CD4-positive, alpha-beta T cell treated with Interleukin-15 for 4 hours (primary cell): Measurements from ENCODE around the gene RALGDS.
"Not testable (repeated sequence)": the region's sequence is repeated elsewhere in the genome, so short reads cannot be mapped to it uniquely, and the experiment has no call there.

Experiments used
- DNase-seq: peaks from one replicate; pipeline ENCODE4 v3.0.0-alpha.2; 2020; ENCODE audit warnings: low spot score

The RALGDS gene

DNA sequence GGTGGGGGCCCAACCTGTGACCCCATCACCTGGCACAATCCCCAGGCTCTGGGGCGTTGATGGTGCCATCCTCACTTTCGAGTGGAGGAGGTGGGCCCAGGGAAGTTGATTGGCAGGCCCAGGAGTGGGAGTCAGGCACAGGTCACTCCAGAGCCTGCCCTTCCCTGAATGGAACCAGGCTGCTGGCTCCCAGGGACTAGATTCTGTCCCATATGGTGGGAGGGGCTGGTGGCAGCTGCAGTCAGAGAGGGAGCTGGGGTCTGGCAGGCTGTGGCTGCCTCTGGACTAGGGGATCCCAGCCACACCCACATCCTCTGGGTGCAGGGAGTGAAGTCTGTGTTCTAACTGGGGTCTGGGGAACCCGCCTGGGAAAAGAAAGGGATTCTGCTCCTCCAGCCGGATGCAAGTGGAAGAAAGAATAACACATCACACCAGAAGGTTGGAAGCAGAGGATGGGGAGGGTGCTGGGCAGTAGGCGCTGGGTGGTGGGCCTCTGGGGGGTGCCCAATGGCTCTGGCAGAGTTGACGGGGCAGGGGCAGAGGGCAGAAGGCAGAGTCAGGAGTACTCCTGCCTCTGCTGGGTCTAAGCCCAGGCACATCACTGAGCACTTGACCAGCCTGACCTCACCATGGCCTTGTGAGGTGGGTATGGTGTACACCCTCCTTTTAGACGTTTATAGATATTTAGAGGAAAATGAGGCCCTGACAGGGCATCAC, 33.5 kb downstream of the RALGDS start:
- DNase-seq = no peak

DNA sequence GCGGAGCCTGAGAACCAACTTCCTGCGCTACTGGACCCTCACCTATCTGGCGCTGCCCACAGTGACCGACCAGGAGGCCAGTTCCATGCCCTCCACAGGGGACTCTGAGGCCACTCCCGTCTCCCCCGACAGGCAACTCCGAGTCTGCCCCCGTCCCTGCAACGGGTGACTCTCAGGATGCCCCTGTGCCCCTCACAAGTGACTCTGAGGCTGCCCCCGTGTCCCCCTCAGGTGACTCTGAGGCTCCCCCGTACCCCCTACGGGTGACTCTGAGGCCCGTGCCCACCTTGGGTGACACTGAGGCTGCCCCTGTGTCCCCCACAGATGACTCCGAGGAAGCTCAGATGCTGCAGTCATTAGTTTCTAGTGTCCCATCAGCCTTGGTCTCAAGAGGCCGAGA, 34.1 kb downstream of the RALGDS start:
- DNase-seq = no peak

- DNase-seq = not testable (repeated sequence)
Measured at GRCh38 chr9:133086212-133086860, 34.7 kb downstream of the RALGDS start.

DNA sequence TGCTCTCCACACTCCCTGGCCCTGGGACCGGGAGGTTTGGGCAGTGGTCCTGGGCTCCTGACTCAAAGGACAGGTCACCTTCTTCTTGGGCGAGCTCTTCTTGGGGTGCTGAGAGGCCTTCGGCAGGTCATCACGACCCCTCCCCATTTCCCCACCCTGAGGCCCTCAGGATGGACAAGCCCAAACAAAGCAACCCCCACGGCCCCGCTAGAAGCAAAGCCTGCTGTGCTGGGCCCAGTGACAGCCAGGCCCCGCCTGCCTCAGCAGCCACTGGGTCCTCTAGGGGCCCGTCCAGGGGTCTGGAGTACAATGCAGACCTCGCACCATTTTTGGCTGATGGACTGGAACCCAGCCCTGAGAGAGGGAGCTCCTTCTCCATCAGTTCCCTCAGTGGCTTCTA, 37.4 kb downstream of the RALGDS start:
- DNase-seq = not testable (repeated sequence)

DNA sequence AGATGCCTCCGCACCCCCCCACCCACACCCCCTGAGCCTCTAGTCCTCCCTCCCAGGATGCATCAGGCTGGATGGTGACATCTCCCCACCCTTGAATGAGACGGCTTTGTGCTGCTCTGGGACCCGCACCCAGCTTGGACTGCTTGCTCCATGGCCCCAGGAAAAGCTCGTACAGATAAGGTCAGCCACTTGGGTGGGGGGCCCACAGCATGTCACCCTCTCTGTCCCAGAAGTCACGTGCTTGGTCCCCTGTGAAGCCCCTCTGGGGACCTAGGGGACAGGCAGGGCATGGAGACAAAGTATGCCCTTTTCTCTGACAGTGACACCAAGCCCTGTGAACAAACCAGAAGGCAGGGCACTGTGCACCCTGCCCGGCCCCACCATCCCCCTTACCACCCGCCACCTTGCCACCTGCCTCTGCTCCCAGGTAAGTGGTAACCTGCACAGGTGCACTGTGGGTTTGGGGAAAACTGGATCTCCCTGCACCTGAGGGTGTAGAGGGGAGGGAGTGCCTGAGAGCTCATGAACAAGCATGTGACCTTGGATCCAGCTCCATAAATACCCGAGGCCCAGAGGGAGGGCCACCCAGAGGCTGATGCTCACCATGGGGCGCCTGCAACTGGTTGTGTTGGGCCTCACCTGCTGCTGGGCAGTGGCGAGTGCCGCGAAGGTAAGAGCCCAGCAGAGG, 38.9 kb downstream of the RALGDS start:
- not testable (repeated sequence) for DNase-seq

GRCh38 chr9:133080786-133081779, 40.0 kb downstream of the RALGDS start:
- not testable (repeated sequence) for DNase-seq

- DNase-seq = no peak
Measured at GRCh38 chr9:133080161-133080560, 40.9 kb downstream of the RALGDS start.

DNA sequence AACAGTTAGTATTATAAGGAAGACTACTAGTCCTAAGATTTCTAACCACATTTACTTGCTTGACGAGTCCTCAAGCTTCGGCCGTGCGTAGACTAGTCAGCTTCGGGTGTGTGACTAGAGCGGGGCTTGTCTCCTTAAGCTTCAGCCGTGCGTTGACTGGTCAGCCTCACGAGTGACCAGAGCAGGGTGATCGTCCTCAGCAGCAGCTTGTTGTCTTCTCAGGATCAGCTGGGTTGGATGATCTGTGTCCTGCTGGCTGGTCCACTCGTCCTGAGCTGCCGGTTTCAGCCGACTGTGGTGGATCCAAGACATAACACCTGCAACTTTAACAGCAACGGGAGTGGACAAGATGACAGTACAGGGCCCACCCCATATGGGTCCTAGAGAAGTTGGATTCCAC, 42.6 kb downstream of the RALGDS start:
- DNase-seq = no peak

DNA sequence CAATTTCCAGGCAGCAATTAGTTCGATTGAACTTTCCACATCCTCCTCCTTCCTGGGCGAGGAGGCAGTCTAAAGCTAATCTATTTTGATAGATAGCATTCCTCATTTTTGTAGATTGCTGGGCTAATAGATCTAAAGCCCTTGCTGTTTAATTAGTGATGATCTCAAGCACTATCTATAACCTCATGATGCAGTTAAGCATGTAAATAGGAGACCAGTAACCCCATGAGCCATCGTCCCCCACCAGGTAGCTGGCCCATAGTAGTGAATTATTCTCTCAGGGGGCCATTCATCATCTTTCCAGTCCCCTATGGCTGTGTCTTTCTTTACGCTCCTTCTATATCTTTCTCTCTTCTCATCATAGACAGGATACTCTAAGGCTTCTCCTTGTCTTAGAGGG, 44.3 kb downstream of the RALGDS start:
- DNase-seq = no peak

GRCh38 chr9:133075925-133076630, 45.0 kb downstream of the RALGDS start:
- DNase-seq = no peak

- DNase-seq = no peak
Measured at GRCh38 chr9:133074111-133074651, 46.9 kb downstream of the RALGDS start.

DNA sequence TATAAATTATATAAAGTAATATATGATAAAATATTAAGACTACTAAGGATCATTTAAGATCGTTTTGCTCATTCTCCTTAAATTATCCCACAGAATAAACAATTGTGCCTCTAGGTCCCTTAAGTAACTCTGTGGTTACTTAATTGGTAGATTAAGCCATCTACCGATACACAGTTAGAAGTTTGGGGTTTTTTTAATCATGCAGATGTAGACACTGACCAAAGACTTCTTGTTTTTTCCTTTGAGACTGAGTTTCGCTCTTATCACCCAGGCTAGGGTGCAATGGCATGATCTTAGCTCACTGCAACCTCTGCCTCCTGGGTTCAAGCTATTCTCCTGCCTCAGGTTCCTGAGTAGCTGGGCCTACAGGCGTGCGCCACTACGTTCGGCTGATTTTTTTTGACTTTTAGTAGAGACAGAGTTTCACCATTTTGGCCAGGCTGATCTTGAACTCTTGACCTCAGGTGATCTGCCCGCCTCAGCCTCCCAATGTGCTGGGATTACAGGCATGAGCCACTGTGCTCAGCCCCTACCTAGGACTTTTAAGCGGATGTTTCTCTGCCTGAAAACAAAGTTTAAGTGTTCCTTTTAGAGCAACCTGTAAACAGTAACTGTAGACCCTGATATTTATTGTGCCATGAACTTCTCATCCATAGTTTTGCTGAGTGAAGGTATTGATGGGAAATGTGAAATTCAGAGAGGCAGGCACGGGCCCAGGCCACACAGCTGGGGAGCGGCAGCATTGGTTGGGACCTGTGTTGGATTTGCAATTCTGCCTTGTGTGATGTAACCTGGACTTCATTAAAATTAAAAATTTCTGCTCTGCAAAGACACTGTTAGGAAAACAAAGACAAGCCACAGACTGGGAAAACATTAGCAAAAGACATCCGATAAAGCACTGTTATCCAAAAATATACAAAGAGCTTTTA, 47.7 kb downstream of the RALGDS start:
- no peak for DNase-seq

DNA sequence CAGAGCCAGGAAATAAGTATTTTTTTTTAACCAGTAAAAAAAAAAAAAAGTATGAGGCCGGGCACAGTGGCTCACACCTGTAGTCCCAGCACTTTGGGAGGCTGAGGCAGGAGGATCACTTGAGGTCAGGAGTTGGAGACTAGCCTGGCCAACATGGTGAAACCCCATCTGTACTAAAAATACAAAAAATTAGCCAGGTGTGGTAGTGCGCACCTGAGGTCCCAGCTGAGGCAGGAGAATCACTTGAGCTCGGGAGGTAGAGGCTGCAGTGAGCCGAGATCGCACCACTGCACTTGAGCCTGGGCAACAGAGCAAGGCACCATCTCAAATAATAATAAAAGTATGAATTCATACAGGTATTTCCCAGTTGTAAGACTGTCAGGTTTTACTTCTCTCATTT, 48.8 kb downstream of the RALGDS start:
- not testable (repeated sequence) for DNase-seq

DNA sequence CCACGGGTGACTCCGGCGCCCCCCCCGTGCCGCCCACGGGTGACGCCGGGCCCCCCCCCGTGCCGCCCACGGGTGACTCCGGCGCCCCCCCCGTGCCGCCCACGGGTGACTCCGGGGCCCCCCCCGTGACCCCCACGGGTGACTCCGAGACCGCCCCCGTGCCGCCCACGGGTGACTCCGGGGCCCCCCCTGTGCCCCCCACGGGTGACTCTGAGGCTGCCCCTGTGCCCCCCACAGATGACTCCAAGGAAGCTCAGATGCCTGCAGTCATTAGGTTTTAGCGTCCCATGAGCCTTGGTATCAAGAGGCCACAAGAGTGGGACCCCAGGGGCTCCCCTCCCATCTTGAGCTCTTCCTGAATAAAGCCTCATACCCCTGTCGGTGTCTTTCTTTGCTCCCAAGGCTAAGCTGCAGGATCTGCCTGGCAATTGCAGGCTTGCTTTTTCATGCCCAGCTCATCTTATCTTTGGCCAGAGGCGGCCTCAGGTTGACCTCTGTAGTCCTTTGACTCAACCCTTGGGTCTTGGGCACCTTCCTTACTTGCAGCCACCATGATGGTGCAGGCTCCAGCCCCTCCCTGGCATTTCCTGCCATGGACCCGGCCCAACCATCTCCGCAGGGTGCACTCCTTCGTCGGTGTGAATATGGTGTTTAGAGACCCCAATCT, 49.4 kb downstream of the RALGDS start:
- DNase-seq = no peak

DNA sequence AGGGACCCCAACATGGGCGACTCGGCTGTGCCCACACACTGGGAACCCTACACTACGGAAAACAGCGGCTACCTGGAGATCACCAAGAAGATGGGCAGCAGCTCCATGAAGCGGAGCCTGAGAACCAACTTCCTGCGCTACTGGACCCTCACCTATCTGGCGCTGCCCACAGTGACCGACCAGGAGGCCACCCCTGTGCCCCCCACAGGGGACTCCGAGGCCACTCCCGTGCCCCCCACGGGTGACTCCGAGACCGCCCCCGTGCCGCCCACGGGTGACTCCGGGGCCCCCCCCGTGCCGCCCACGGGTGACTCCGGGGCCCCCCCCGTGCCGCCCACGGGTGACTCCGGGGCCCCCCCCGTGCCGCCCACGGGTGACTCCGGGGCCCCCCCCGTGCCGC, 50.1 kb downstream of the RALGDS start:
- not testable (repeated sequence) for DNase-seq

DNA sequence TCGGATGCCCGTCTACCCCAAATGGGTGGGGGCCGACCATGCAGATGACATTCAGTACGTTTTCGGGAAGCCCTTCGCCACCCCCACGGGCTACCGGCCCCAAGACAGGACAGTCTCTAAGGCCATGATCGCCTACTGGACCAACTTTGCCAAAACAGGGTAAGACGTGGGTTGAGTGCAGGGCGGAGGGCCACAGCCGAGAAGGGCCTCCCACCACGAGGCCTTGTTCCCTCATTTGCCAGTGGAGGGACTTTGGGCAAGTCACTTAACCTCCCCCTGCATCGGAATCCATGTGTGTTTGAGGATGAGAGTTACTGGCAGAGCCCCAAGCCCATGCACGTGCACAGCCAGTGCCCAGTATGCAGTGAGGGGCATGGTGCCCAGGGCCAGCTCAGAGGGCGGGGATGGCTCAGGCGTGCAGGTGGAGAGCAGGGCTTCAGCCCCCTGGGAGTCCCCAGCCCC, 50.5 kb downstream of the RALGDS start:
- not testable (repeated sequence) for DNase-seq

GRCh38 chr9:133068431-133068830, 52.6 kb downstream of the RALGDS start:
- not testable (repeated sequence) for DNase-seq

- DNase-seq = no peak
Measured at GRCh38 chr9:133067813-133068212, 53.2 kb downstream of the RALGDS start.

GRCh38 chr9:133067006-133067405, 54.0 kb downstream of the RALGDS start:
- DNase-seq = no peak
